GM10248 (cell line): ENCODE measurements around the gene MT1HL1.

ENCODE experiments used
- CTCF ChIA-PET: fragments of 300-600 bp; sonication (Branson Sonifier 250); formaldehyde crosslinking; extraction: SDS; loops from one replicate; lab custom pipeline; 2021; ENCODE audit warnings: antibody characterized with exemption; lab: Yijun Ruan, JAX
- POLR2A ChIA-PET: fragments of 350-650 bp; sonication (Branson Sonifier 250); formaldehyde crosslinking; extraction: SDS; loops from one replicate; lab custom pipeline; 2020; ENCODE audit warnings: antibody characterized with exemption; lab: Yijun Ruan, JAX
- DNase-seq: peaks from one replicate; pipeline ENCODE4 v3.0.0; 2012; ENCODE audit errors: extremely low spot score
- CTCF ChIP-seq: IDR thresholded peaks from 2 replicates; pipeline ENCODE4 v1.5.1; 2012; ENCODE audit warnings: mild to moderate bottlenecking, low read depth; ENCODE audit errors: extremely low read depth, missing control alignments, control extremely low read depth

The MT1HL1 gene

GRCh38 chr1:237012361-237012760 is 8.1 kb upstream of the MT1HL1 start:
- ChIA-PET POLR2A (no interaction called here), CTCF (interaction anchor here (1.4 kb wide), 1 partner anchor 21 kb away, joined by 4 read pairs; no protein-coding TSS in a partner anchor)
- TF ChIP-seq CTCF, result no peak
- DNase-seq, result no peak

GRCh38 chr1:237011432-237011831 is 7.2 kb upstream of the MT1HL1 start:
- TF ChIP-seq CTCF, result no peak
- DNase-seq, result no peak
- CTCF ChIA-PET, result interaction anchor here (1.4 kb wide), 1 partner anchor 20 kb away, joined by 4 read pairs; no protein-coding TSS in a partner anchor
- POLR2A ChIA-PET, result no interaction called here

GRCh38 chr1:237009611-237010010 is 5.4 kb upstream of the MT1HL1 start:
- POLR2A ChIA-PET, result no interaction called here
- CTCF ChIA-PET, result no interaction called here
- TF ChIP-seq CTCF, result no peak
- no peak for DNase-seq

GRCh38 chr1:237007147-237007881 is 3.1 kb upstream of the MT1HL1 start:
- ChIA-PET CTCF (no interaction called here), POLR2A (no interaction called here)
- DNase-seq, result no peak
- TF ChIP-seq CTCF, result no peak

GRCh38 chr1:237005674-237006073 is 1.4 kb upstream of the MT1HL1 start:
- DNase-seq, result no peak
- ChIA-PET CTCF (no interaction called here), POLR2A (no interaction called here)
- TF ChIP-seq CTCF, result no peak

- no peak for TF ChIP-seq CTCF
Observed at GRCh38 chr1:237003516-237003915, 725 bp downstream of the MT1HL1 start.

GRCh38 chr1:237000191-237000590 is 4.0 kb downstream of the MT1HL1 start:
- POLR2A ChIA-PET, result no interaction called here

More at GRCh38 chr1:237003516-237003915, 725 bp downstream of the MT1HL1 start:
- ChIA-PET POLR2A (no interaction called here), CTCF (no interaction called here)
- DNase-seq, result no peak

More at GRCh38 chr1:237000191-237000590, 4.0 kb downstream of the MT1HL1 start:
- DNase-seq, result no peak
- no peak for TF ChIP-seq CTCF
- CTCF ChIA-PET, result no interaction called here
